Hippocampal formation (tissue), 2 donors: ENCODE results near the gene LMLN.
"Not testable (repeated sequence)": the region's sequence is repeated elsewhere in the genome, so short reads cannot be mapped to it uniquely, and the experiment has no call there.

Source experiments
- DNase-seq, 2 donors: peaks; one replicate each; lab custom pipeline; 2025; lab: John Stamatoyannopoulos, UW

Gene LMLN

DNA sequence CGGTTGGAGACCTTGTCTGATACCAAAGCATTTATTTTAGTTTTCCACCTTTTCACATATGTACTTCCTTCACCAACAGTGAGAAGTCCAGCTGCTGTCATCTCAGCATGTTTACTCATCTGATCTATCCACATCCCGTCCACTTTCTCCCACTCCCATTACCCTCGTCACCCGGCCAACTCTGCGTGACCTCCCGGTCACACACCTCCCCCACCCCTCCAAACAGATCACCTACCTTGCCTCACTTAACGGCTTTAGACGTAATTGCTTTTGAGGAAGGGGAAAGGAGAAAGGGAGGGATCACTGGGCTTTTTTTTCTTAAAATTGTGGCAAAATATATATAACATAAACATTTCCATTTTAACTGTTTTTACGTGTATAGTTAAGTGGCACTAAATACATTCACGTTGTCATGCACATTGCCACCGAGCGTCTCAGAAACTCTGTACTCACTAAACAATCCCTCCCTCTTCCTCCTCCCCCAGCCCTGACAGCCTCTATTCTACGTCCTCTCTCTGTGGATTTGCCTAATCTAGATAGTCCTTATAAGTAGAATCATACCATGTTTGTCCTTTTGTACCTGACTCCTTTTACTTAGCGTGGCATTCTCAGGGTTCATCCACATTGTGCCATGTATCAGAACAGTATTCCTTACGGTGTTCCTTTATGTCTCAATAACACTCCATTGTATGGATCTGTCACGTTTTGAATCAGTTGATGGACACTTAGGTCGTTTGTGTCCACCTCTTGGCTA lies 67.2 kb downstream of the LMLN start:
- DNase-seq = no peak

DNA sequence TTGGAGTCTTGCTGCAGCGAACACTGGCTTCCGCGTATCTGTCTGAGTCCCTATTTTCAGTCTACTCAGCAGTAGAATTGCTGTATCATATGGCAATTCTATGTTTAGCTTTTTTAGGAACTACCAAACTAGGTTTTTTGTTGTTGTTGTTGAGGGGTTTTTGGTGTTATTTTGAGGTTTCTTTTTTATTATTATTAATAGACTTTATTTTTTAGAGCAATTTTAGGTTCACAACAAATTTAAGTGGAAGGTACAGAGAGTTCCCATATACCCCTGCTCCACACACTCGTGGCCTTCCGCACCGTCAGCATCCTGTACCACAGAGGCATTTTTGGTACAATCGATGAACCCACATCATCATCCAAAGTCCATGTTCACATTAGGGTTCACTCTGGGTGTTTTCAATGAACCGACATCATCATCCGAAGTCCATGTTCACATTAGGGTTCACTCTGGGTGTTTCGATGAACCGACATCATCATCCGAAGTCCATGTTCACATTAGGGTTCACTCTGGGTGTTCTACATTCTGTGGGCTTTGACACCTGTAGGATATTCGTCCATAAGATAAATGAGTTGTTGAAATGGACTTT lies 67.9 kb downstream of the LMLN start:
- no peak for DNase-seq

DNA sequence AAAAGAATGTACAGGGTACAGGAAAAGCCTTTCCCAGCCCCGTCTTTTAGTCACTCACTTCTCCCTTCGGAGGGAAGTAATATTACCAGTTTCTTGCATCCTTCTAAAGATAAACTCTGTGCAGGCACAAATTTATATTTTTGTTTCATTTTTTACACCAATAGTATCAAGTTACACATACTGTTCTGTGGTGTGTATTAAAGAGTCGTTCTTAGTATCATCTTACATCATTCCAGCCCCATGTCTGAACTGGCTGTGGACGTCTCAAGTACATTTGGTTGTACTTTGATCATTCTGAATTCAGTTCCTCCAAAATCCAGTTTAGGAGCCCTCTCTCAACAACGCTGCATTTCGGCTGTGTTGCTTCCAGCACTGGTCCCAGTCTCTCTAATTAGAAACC lies 68.7 kb downstream of the LMLN start:
- DNase-seq = no peak

DNA sequence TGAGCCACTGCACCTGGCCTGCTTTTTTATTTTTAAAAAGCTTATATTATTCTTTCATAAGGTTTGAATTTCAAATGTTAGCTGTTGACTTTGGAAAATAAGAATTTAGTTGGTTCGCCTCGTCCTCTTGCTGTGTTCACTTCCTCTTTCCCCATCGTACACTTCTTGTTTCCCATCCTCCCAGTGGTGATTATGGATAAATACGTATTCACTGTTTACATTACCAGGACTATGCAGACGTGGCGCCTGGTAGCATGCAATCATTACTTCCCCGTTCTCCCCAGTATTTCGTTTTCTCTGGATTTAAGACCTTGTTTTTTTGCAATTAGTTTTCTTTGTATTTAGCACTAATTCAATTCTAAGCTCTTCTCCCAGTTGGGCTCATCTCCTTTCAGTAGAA lies 70.1 kb downstream of the LMLN start:
- no peak for DNase-seq

DNA sequence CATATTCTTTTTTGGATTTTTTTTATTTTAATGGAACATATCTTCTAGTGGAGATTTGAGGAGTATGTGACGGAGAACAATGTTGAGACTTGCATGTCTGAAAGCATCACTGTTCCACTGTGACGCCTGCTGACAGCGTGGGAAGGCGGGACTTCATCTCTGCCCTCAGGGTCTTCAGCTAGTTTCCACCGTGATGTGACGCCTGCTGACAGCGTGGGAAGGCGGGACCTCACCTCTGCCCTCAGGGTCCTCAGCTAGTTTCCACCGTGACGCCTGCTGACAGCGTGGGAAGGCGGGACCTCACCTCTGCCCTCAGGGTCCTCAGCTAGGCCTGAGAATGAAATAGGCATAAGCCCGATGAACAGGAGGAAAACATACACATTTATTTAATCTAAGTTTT lies 70.7 kb downstream of the LMLN start:
- DNase-seq = no peak

DNA sequence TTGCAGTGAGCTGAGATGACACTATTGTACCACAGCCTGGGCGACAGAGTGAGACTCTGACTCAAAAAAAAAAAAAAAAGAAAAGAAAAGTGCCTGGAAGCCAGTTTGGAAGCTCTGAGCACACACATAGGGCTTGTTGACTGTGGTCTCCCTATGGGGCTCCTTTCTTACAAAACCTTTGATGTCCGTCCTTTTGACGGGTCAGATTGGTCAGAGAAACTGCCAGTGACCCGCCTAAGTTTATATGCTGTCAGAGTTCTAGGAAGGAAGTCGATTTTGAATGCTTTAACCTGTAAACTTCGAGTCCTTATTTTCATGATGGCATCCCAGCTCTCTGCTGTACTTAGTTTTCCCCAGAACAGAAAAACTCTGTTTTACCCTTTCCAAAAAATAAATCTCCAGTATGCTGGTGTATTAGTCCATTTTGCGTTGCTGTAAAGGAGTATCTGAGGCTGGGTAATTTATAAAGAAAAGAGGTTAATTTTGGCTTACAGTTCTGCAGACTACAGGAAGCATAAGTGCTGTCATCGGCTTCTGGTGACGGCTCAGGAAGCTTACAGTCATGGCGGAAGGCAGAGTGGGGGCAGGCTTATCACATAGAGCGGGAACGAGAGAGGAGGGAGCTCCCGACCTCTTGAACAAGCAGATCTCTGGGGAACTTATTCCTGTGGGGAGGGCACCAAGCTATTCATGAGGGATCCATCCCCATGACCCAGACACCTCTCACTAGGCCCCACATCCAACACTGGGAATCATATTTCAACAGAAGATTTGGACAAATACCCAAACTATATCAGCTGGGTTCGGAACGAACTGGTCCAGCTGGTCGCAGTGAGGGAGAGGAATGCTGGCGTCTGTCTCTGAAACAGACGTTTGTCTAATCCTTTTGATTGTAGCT lies 72.3 kb downstream of the LMLN start:
- no peak for DNase-seq

DNA sequence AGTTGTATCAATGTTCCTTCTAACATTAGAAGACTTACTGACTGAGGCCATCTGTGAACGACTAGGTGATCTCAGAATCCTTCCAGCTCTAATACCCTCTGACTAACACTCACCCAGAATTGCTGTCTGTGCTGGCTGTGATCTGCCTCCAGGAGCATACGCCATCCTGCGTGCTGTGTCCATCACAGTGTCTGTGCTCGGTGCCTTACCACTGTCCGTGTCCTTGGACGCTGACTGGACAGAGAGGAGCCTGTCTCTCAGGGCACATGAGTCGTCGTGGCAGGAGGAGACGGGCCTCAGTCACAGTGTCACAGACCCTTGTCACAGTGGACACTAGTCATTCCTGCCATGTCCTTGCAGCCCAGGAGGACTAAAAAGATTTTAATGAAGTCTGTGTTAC lies 83.1 kb downstream of the LMLN start:
- DNase-seq = no peak

DNA sequence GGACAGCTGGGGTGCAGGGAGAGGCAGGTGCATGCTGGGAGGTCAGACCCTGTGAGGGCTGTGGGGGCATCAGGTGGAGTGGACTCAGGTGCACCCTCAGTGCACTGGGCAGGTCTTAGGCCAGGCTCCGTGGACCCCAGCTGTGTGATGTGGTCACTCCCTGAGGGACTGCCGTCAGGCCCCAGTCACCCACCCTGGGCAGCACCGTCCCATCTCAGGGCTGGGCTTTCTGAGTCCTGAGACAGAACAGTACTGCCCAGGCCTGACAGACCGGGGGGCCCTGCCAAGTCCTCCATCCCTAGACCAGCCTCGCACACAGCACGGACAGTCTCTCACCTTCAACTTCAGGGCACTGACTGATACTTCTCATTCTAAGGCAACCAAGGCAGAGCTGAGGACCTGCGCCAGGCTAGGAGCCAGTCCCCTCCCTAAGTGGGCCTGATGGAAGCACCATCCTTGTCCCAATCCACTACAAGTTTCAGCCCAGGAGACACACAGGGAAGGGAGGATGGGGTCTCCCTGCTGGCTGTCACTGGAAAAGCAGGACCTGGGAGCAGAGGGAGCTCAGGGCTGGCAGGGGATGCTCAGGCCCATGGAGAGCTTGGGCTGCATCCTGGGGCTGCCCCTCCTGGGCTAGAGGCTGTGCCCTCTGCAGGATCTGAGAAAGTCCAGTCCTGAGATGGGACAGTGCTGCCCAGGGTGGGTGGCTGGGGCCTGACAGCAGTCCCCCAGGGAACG lies 86.3 kb downstream of the LMLN start:
- no peak for DNase-seq

DNA sequence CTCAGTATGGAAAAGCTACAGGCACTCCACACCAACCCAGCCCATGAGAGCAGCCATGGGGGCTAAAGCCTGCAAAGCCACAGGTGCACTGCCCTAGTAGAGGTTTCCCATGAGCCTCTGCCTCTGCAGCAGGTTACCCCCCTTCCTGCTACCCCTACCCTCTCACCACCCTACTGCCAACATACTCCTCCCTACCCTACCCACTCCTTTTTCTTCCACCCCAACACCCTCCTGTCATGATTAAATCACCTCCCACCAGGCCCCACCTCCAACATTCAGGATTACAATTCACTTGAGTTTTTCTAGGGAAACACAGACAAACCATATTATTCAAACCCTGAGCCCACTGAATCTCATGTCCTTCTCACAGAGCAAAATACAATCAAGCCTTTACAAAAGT lies 88.4 kb downstream of the LMLN start:
- no peak for DNase-seq

DNA sequence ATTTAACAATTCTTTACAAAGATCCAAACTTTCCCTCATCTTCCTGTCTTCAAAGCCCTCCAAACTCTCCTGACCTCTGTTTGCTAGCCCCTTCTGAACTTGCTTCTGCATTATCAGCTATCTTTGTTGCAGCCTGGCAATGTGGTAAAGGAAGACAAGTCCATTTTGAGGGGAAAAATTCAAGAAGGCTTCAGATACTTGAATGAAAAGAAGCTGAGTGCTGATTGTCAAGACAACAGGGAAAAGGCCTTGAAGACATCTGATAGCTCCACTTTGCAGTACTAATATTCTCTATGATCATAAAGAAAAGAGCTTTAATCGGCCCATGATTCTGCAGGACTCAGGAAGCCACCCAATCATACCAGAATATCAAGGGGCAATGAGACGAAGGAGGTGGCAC lies 91.8 kb downstream of the LMLN start:
- no peak for DNase-seq

DNA sequence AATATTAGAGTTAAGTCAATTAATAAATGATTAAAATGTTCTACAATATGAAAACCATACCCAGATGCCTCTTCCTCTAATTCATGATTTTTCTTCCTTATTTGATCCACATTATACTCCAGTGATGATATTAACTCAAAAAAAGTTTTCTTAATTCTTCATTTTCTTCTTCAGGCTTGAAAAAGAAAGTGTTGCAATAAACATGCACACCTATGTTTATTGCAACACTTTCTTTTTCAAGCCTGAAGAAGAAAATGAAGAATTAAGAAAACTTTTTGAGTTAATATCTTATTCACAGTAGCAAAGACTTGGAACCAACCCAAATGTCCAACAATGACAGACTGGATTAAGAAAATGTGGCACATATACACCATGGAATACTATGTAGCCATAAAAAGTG lies 93.4 kb downstream of the LMLN start:
- not testable (repeated sequence) for DNase-seq

DNA sequence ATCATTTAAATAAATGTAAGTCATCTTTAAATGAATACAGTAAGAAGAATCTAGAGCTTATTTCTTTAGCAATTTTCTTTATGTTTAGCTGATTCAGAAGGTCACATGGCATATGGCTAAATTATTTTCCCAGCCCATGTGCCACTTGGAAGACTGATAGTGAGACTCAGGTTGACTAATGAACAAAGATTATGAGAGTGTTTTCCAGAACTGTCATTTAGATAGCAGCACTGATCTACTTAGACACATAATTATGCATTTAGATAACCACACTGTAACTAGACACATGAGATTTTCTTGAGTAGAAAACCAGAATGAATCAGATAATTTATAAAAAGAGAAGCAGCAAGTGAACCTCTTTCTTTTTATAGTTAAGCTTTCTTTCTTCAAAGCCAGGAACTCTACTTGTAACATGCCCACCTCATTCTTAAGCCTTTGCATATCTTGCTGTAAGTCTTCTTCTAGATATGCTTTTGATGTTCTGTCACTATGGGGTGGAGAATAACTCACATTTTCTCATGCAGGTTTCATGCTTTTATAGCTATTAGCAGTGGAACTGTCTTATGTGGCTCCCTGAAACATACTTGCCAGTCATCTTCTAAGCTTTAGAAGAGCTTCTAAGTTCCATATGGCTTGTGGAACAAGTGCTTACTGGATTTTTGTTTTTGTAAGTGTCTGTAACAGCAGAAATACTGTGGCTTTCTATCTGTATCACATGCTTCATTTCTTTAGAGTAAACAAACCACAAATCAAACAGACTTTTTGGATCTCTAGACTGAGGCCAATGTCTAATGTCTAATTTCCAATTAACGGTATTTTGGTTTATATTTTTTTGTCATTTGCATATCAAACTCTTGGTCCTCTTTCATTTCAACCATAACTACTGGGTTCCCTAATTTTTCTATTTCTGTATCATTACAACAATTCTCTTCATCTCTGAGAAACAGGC lies 101.4 kb downstream of the LMLN start:
- DNase-seq = no peak

DNA sequence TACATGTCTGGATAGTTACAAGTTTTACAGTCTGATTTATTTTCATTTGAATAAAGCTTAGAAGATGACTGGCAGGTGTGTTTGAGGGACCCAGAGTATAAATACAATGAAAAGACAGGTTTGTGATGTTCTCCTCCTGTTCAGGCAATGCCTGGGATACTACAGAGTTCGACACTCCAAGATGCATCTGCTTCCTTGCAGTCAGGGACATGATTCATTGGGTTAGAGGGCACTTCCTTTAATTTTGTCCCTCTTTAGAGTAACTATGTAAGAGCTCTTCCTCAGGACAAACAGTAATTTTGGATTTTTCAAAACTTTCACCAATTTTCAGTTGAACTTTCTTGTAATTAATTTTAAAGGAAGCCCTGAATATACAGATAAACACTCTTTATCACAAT lies 102.0 kb downstream of the LMLN start:
- no peak for DNase-seq

DNA sequence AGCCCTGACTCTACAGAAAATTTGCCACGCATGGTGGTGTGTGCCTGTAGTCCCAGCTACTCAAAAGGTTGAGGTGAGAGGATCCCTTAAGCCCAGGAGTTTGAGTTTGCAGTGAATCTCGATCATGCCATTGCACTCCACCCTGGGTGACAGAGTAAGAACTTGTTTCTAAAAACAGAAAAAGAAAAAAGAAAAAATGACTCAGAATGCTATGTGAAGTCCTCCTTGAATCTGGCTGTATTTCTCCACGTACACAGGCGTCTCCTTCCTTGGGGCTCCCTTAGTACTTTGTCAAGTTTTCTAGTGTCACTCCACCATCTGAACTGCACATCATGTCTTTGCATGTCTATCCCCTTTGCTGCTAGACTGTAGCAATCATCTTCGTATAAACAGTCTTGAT lies 104.4 kb downstream of the LMLN start:
- no peak for DNase-seq

DNA sequence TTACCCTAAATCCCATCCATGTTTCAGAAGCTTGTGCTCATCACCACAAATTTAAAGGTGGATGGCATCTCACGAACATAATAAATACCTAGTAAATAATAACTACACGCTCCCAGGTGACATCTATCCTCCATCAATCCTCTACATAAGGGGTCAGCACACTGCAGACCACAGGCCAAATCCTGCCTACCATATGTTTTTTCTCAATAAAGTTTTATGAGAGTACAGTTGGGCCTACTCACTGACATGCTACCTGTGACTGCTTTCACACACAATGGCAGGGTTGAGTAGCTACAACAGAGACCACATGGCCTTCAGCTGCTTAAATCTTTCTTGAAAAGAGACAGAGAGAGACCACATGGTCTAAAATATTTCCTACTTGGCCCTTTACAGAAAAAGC lies 105.9 kb downstream of the LMLN start:
- DNase-seq = no peak

DNA sequence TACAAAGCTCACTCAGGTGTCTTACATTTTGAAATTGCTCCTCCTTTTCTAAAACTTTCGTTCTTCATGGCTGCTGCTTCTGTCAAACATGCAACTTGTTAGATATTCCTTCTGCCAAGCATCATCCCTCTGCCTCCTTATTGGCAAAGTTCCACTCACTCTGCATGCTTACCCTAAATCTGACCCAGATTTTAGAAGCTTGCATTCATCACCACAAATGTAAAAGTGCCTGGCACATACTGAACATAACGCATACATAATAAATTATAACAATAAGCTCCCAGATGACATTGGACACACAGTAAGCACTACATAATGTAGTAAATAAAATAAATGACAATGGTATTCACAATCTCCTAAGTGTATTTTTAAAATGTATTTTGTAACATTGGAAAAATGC lies 107.4 kb downstream of the LMLN start:
- no peak for DNase-seq

DNA sequence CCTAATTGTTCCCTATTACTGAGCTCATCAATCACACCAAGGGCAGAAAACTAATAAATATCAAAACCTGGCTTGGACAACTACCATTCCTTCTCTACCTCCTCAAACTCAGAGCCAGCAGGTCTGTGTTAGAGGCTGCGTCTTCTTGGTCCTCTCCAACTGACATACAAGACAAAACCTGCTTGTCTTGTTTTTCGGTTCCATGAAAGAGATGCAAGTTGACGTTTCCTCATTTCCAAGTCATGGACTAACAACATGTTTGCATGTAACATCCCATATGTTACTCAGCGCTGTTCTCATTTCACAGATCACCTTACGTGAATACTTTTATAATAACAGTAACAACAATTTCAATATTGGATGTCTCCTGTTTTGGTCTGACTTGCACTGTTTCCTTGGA lies 110.9 kb downstream of the LMLN start:
- DNase-seq = no peak

DNA sequence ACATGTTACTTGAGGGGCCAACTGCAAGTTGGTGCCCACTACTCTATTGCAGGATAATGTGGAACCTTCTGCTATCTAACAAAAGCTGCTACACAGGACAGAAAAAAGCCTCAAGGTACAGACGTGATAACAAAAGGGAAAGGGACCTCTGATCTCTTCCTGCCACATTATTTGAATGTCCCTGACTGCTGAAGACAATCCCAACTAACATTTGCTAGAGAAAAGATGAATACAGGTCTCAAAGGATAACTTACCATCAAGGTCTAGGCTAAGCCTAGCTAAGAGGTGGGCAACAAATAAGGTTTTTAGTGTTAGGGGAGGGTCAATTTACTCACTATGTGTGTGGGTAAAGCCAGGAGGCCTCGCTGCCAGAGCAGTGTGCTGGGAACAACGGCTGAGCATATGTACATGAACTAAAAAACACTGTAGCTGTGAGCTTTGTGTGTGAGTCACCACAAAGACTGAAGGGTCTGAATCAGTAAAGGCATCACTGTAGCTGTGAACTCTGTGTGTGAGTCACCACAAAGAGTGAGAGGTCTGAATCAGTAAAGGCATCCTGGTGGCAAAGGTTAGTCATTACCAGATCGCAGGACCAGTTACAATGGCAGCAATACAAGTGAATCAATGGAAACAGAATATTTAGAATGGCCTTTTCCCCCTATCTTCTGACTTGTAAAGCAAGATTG lies 111.7 kb downstream of the LMLN start:
- DNase-seq = no peak

DNA sequence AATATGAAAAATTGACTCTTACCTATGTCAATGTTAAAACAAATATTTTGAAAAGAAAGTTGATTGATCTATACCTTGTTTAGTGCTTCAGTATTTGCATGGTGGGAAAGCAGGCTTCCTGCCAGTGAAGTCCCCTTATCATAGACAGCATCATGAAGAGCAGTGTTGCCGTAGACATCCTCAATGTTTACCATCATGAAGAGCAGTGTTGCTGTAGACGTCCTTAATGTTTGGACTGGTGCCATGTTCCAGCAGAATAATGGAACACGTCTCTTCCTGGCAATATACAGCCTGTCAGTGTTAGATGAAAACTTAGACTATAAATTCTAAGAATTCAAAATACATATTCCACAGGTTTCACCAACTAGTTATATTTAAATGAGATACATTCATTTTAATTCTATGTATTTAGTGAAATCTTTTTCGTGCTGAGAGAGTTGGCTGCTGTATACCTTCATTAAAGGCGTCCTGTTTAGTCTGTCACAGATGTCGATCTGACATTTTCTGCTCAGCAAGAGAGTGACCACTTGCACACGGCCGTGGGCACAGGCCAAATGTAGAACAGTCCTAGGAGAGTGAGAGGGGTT lies 116.8 kb downstream of the LMLN start:
- no peak for DNase-seq
